Left lung (tissue), 10 donors: ENCODE measurements around the gene ACVR2A. TPM values are rescaled to one million over a fixed set of nuclear protein-coding genes. Genes with fewer than 3 reads are reported as not detected.
A peak's percentile ranks its signal among the peaks of the same experiment; 100 is the strongest.

ENCODE experiments used
- ATAC-seq: fragments of 200-7000 bp; cut with Tn5 transposase; one replicate; pipeline ENCODE4 v1.9.1; 2020; ENCODE audit warnings: moderate library complexity
- DNase-seq, 4 donors: peaks; one replicate each; pipeline ENCODE4 v3.0.0-alpha.2; 2013 to 2020
- H3K27ac ChIP-seq, 2 donors: fragments of 200-600 bp; sonication (generic) in 1 of 2; one replicate each; pipeline versions ENCODE4 v1.5.0 to v1.8.0; 2020 to 2021
- H3K27me3 ChIP-seq, 2 donors: fragments of 200-600 bp; sonication (generic) in 1 of 2; one replicate each; pipeline versions ENCODE4 v1.5.0 to v1.8.0; 2020 to 2021
- H3K36me3 ChIP-seq, 2 donors: fragments of 200-600 bp; sonication (generic) in 1 of 2; one replicate each; pipeline versions ENCODE4 v1.5.0 to v1.8.0; 2020 to 2021
- H3K4me1 ChIP-seq, 2 donors: fragments of 200-600 bp; one replicate each; pipeline ENCODE4 v1.8.0; 2021
- H3K4me3 ChIP-seq, 2 donors: fragments of 200-600 bp; sonication (generic) in 1 of 2; one replicate each; pipeline versions ENCODE4 v1.5.0 to v1.8.0; 2020 to 2021; ENCODE audit warnings: mild to moderate bottlenecking in 1 of 2
- H3K9me3 ChIP-seq, 2 donors: fragments of 200-600 bp; sonication (generic) in 1 of 2; one replicate each; pipeline versions ENCODE4 v1.5.0 to v1.8.0; 2020 to 2021
- CTCF ChIP-seq, 2 donors: fragments of 200-600 bp; sonication (generic) in 1 of 2; IDR thresholded peaks; one replicate each; pipeline versions ENCODE4 v1.5.0 to v1.8.0; 2021; ENCODE audit warnings: antibody characterized with exemption in 2 of 2
- intact Hi-C, 2 donors: fragments of 100-400 bp; cut with DNase I; formaldehyde crosslinking; loops; one replicate each; pipeline versions ENCODE4 v1.11.2 to v1.14.2; 2022
- polyA plus RNA-seq, 6 donors: library from polyadenylated mRNA; unstranded; fragments of 120-200 nt; gene quantifications; one replicate each; pipeline ENCODE4 v1.2.1, GENCODE V29; 2013; ENCODE audit not compliant: insufficient read length in 6 of 6
- total RNA-seq, 2 donors: library from RNA; stranded (reverse); fragmentation: NEBNext Ultra II Directional; extraction: Animal tissue kit (Norgen Biotek cat#: 25700); gene quantifications; one replicate each; pipeline ENCODE4 v1.2.1, GENCODE V29; 2021
- donor health status: DM: no; HTN: yes; CAD: no.
- donor health status: DM: no; HTN: no; CAD: no.

Gene ACVR2A
- total and polyA plus RNA-seq, 8 donors: 17.8 to 35.9 (median 28.1) TPM

- Histone ChIP-seq H3K27ac (no peak overlapping the region), H3K36me3 (no peaks in the 10 kb centered on the region), H3K27me3 (no peaks in the 10 kb centered on the region), H3K4me3 (no peak overlapping the region), H3K9me3 (peaks cover 0 to 9% of the 10 kb centered on the region in 2 donors), H3K4me1 (no peaks in the 10 kb centered on the region)
- DNase-seq: no peak
- no peak for ATAC-seq
- intact Hi-C loops: no loop called here
- no peak for TF ChIP-seq CTCF (IDR thresholded peaks at IDR 0.05)
Measured at GRCh38 chr2:147829106-147829505, 15.7 kb upstream of the ACVR2A start.

- DNase-seq (no peak), ATAC-seq (no peak)
- Histone ChIP-seq H3K4me3 (no peak overlapping the region), H3K9me3 (no peaks in the 10 kb centered on the region), H3K36me3 (no peaks in the 10 kb centered on the region), H3K27me3 (no peaks in the 10 kb centered on the region), H3K27ac (no peak overlapping the region), H3K4me1 (no peaks in the 10 kb centered on the region)
- intact Hi-C loops: no loop called here
- TF ChIP-seq CTCF (IDR thresholded peaks at IDR 0.05): no peak
Measured at GRCh38 chr2:147836099-147836498, 8.7 kb upstream of the ACVR2A start.

GRCh38 chr2:147843391-147843863 is 1.4 kb upstream of the ACVR2A start:
- peak in 1 of 2 donors; percentile 1 for TF ChIP-seq CTCF (IDR thresholded peaks at IDR 0.05)
- intact Hi-C loops: no loop called here
- Histone ChIP-seq H3K4me3 (peak overlapping the region; percentile 68 to 78), H3K9me3 (no peaks in the 10 kb centered on the region), H3K27me3 (peaks cover 0 to 52% of the 10 kb centered on the region in 2 donors), H3K36me3 (no peaks in the 10 kb centered on the region), H3K27ac (peak overlapping the region; percentile 95 to 96), H3K4me1 (peaks cover 6 to 26% of the 10 kb centered on the region in 2 donors)
- DNase-seq (no peak), ATAC-seq (no peak)

GRCh38 chr2:147843864-147844696 is 749 bp upstream of the ACVR2A start:
- Histone ChIP-seq H3K36me3 (no peaks in the 10 kb centered on the region), H3K9me3 (no peaks in the 10 kb centered on the region), H3K27ac (peak overlapping the region; percentile 95 to 96), H3K4me3 (peak overlapping the region; percentile 68 to 78), H3K4me1 (peaks cover 6 to 26% of the 10 kb centered on the region in 2 donors), H3K27me3 (peaks cover 0 to 52% of the 10 kb centered on the region in 2 donors)
- TF ChIP-seq CTCF (IDR thresholded peaks at IDR 0.05): peak; percentile 11 to 16
- DNase-seq: peak; percentile 91 to 97 (median 93)
- peak; percentile 92 for ATAC-seq
- intact Hi-C loops: no loop called here

- no peak for DNase-seq
- no peak for ATAC-seq
- H3K27ac ChIP-seq: peak overlapping the region; percentile 93 to 95
Measured at GRCh38 chr2:147845411-147845971, 662 bp downstream of the ACVR2A start.

More at GRCh38 chr2:147845411-147845971, 662 bp downstream of the ACVR2A start:
- Histone ChIP-seq H3K36me3 (no peaks in the 10 kb centered on the region), H3K9me3 (no peaks in the 10 kb centered on the region), H3K4me1 (peaks cover 6 to 33% of the 10 kb centered on the region in 2 donors), H3K27me3 (peaks cover 0 to 52% of the 10 kb centered on the region in 2 donors), H3K4me3 (peak overlapping the region; percentile 47 to 68)
- TF ChIP-seq CTCF (IDR thresholded peaks at IDR 0.05): no peak
- intact Hi-C loops: no loop called here
